Activated naive CD4-positive, alpha-beta T cell treated with anti-CD3 and anti-CD28 coated beads, Interleukin-2, amount 10 ng/mL, durations not matched to agents 7 days and 5 days (primary cell): ENCODE measurements around the gene OR52A1.
"Not testable (repeated sequence)": the region's sequence is repeated elsewhere in the genome, so short reads cannot be mapped to it uniquely, and the experiment has no call there.

Source experiments
- CTCF ChIA-PET: fragments of 350-600 bp; sonication (Branson Sonifier 250); formaldehyde crosslinking; loops from one replicate; lab custom pipeline; 2021; ENCODE audit warnings: antibody characterized with exemption; lab: Charles Lee
- DNase-seq: peaks from one replicate; pipeline ENCODE4 v3.0.0-alpha.2; 2020
- H3K27ac Mint-ChIP-seq: one replicate; pipeline ENCODE4 v1.8.0; 2021; ENCODE audit warnings: mild to moderate bottlenecking, moderate library complexity, mixed read lengths
- H3K27me3 Mint-ChIP-seq: one replicate; pipeline ENCODE4 v1.8.0; 2021; ENCODE audit warnings: mild to moderate bottlenecking, mixed read lengths
- H3K36me3 Mint-ChIP-seq: one replicate; pipeline ENCODE4 v1.8.0; 2021; ENCODE audit warnings: mixed read lengths
- H3K4me1 Mint-ChIP-seq: one replicate; pipeline ENCODE4 v1.8.0; 2021; ENCODE audit warnings: mixed read lengths
- H3K4me3 Mint-ChIP-seq: one replicate; pipeline ENCODE4 v1.8.0; 2021; ENCODE audit warnings: mild to moderate bottlenecking, moderate library complexity, mixed read lengths
- H3K9me3 Mint-ChIP-seq: one replicate; pipeline ENCODE4 v1.8.0; 2021; ENCODE audit warnings: mixed read lengths

OR52A1 gene

GRCh38 chr11:5154657-5155056, at the start of gene OR52A1:
Gene OR52A1, minus strand, starts transcription at chr11:5154757. Its CDS starts 2,388 bp downstream, at chr11:5152369.
- H3K36me3 Mint-ChIP-seq, result no peaks in the 10 kb centered on the region
- DNase-seq, result no peak
- H3K4me3 Mint-ChIP-seq, result no peak within 1 kb of the TSS
- no peaks in the 10 kb centered on the region for H3K9me3 Mint-ChIP-seq
- CTCF ChIA-PET, result no interaction called here
- H3K27ac Mint-ChIP-seq, result no peak within 1 kb of the TSS
- no peaks in the 10 kb centered on the region for H3K27me3 Mint-ChIP-seq
- no peaks in the 10 kb centered on the region for H3K4me1 Mint-ChIP-seq

- Mint-ChIP-seq H3K4me3 (no peak overlapping the region), H3K4me1 (no peaks in the 10 kb centered on the region), H3K36me3 (no peaks in the 10 kb centered on the region), H3K27me3 (no peaks in the 10 kb centered on the region), H3K27ac (no peak overlapping the region), H3K9me3 (no peaks in the 10 kb centered on the region)
- no peak for DNase-seq
- CTCF ChIA-PET, result no interaction called here
These were observed 48.8 kb upstream of the OR52A1 start for GRCh38 chr11:5203366-5203765.

GRCh38 chr11:5200582-5200981, 46.0 kb upstream of the OR52A1 start, which contains the start of gene OR51V1:
Gene OR51V1, minus strand, starts transcription at chr11:5200682. Its CDS starts 0 bp downstream, at chr11:5200682.
- CTCF ChIA-PET, result no interaction called here
- Mint-ChIP-seq H3K4me1 (no peaks in the 10 kb centered on the region), H3K36me3 (no peaks in the 10 kb centered on the region), H3K9me3 (no peaks in the 10 kb centered on the region), H3K4me3 (no peak within 1 kb of the TSS), H3K27ac (no peak within 1 kb of the TSS), H3K27me3 (no peaks in the 10 kb centered on the region)
- DNase-seq, result no peak

GRCh38 chr11:5198285-5198684, 43.7 kb upstream of the OR52A1 start:
- DNase-seq, result no peak
- no peaks in the 10 kb centered on the region for H3K36me3 Mint-ChIP-seq
- H3K9me3 Mint-ChIP-seq, result no peaks in the 10 kb centered on the region
- no peak overlapping the region for H3K4me3 Mint-ChIP-seq
- H3K4me1 Mint-ChIP-seq, result no peaks in the 10 kb centered on the region
- CTCF ChIA-PET, result no interaction called here
- no peak overlapping the region for H3K27ac Mint-ChIP-seq
- no peaks in the 10 kb centered on the region for H3K27me3 Mint-ChIP-seq

GRCh38 chr11:5197536-5197935, 43.0 kb upstream of the OR52A1 start:
- CTCF ChIA-PET, result no interaction called here
- Mint-ChIP-seq H3K4me1 (no peaks in the 10 kb centered on the region), H3K27me3 (no peaks in the 10 kb centered on the region), H3K4me3 (no peak overlapping the region), H3K36me3 (no peaks in the 10 kb centered on the region), H3K9me3 (no peaks in the 10 kb centered on the region), H3K27ac (no peak overlapping the region)
- no peak for DNase-seq

GRCh38 chr11:5196731-5197130, 42.2 kb upstream of the OR52A1 start:
- Mint-ChIP-seq H3K4me3 (no peak overlapping the region), H3K27me3 (no peaks in the 10 kb centered on the region), H3K4me1 (no peaks in the 10 kb centered on the region), H3K36me3 (no peaks in the 10 kb centered on the region), H3K9me3 (no peaks in the 10 kb centered on the region), H3K27ac (no peak overlapping the region)
- CTCF ChIA-PET, result no interaction called here
- no peak for DNase-seq

GRCh38 chr11:5196067-5196466, 41.5 kb upstream of the OR52A1 start:
- H3K4me3 Mint-ChIP-seq, result no peak overlapping the region
- no peaks in the 10 kb centered on the region for H3K4me1 Mint-ChIP-seq
- H3K27ac Mint-ChIP-seq, result no peak overlapping the region
- H3K36me3 Mint-ChIP-seq, result no peaks in the 10 kb centered on the region
- CTCF ChIA-PET, result no interaction called here
- H3K27me3 Mint-ChIP-seq, result no peaks in the 10 kb centered on the region
- DNase-seq, result no peak
- H3K9me3 Mint-ChIP-seq, result no peaks in the 10 kb centered on the region

GRCh38 chr11:5192738-5193137, 38.2 kb upstream of the OR52A1 start:
- Mint-ChIP-seq H3K4me3 (no peak overlapping the region), H3K27ac (no peak overlapping the region), H3K4me1 (no peaks in the 10 kb centered on the region), H3K27me3 (no peaks in the 10 kb centered on the region), H3K9me3 (no peaks in the 10 kb centered on the region), H3K36me3 (no peaks in the 10 kb centered on the region)
- DNase-seq, result no peak
- CTCF ChIA-PET, result no interaction called here

GRCh38 chr11:5188201-5188600, 33.6 kb upstream of the OR52A1 start:
- DNase-seq, result no peak
- CTCF ChIA-PET, result no interaction called here
- no peak overlapping the region for H3K27ac Mint-ChIP-seq
- H3K4me1 Mint-ChIP-seq, result no peaks in the 10 kb centered on the region
- no peaks in the 10 kb centered on the region for H3K36me3 Mint-ChIP-seq
- no peaks in the 10 kb centered on the region for H3K27me3 Mint-ChIP-seq
- H3K4me3 Mint-ChIP-seq, result no peak overlapping the region
- H3K9me3 Mint-ChIP-seq, result no peaks in the 10 kb centered on the region

- H3K9me3 Mint-ChIP-seq, result no peaks in the 10 kb centered on the region
- H3K4me3 Mint-ChIP-seq, result no peak overlapping the region
- no peaks in the 10 kb centered on the region for H3K27me3 Mint-ChIP-seq
- no peak for DNase-seq
- H3K4me1 Mint-ChIP-seq, result no peaks in the 10 kb centered on the region
- no peak overlapping the region for H3K27ac Mint-ChIP-seq
- CTCF ChIA-PET, result no interaction called here
- no peaks in the 10 kb centered on the region for H3K36me3 Mint-ChIP-seq
These were observed 23.7 kb upstream of the OR52A1 start for GRCh38 chr11:5178046-5178837.

GRCh38 chr11:5174934-5175333, 20.4 kb upstream of the OR52A1 start:
- no peak overlapping the region for H3K4me3 Mint-ChIP-seq
- no peak overlapping the region for H3K27ac Mint-ChIP-seq
- no peaks in the 10 kb centered on the region for H3K36me3 Mint-ChIP-seq
- H3K9me3 Mint-ChIP-seq, result no peaks in the 10 kb centered on the region
- CTCF ChIA-PET, result no interaction called here
- no peaks in the 10 kb centered on the region for H3K27me3 Mint-ChIP-seq
- DNase-seq, result no peak
- no peaks in the 10 kb centered on the region for H3K4me1 Mint-ChIP-seq

GRCh38 chr11:5171856-5172255, 17.3 kb upstream of the OR52A1 start:
- H3K27me3 Mint-ChIP-seq, result no peaks in the 10 kb centered on the region
- no peak overlapping the region for H3K4me3 Mint-ChIP-seq
- no peaks in the 10 kb centered on the region for H3K9me3 Mint-ChIP-seq
- no peaks in the 10 kb centered on the region for H3K4me1 Mint-ChIP-seq
- CTCF ChIA-PET, result no interaction called here
- no peaks in the 10 kb centered on the region for H3K36me3 Mint-ChIP-seq
- no peak overlapping the region for H3K27ac Mint-ChIP-seq
- no peak for DNase-seq

GRCh38 chr11:5165898-5166297, 11.3 kb upstream of the OR52A1 start:
- H3K27ac Mint-ChIP-seq, H3K4me3 Mint-ChIP-seq, H3K36me3 Mint-ChIP-seq, H3K4me1 Mint-ChIP-seq, CTCF ChIA-PET, DNase-seq, H3K27me3 Mint-ChIP-seq, H3K9me3 Mint-ChIP-seq: not testable (repeated sequence)

GRCh38 chr11:5164807-5165206, 10.2 kb upstream of the OR52A1 start:
- not testable (repeated sequence) for H3K9me3 Mint-ChIP-seq, H3K4me3 Mint-ChIP-seq

GRCh38 chr11:5161045-5161444, 6.5 kb upstream of the OR52A1 start:
- H3K27ac Mint-ChIP-seq, H3K4me3 Mint-ChIP-seq: not testable (repeated sequence)

More at GRCh38 chr11:5164807-5165206, 10.2 kb upstream of the OR52A1 start:
- CTCF ChIA-PET, H3K27ac Mint-ChIP-seq, H3K27me3 Mint-ChIP-seq, H3K4me1 Mint-ChIP-seq, DNase-seq, H3K36me3 Mint-ChIP-seq: not testable (repeated sequence)

More at GRCh38 chr11:5161045-5161444, 6.5 kb upstream of the OR52A1 start:
- H3K9me3 Mint-ChIP-seq, CTCF ChIA-PET, H3K27me3 Mint-ChIP-seq, H3K36me3 Mint-ChIP-seq, H3K4me1 Mint-ChIP-seq, DNase-seq: not testable (repeated sequence)
